SU-DHL-6 (cell line): Measurements from ENCODE around the gene RBM20.

ENCODE experiments used
- CTCF ChIP-seq: fragments of 200-600 bp; sonication (generic); IDR thresholded peaks from one replicate; pipeline ENCODE4 v1.5.1; 2017; ENCODE audit warnings: antibody characterized with exemption, mild to moderate bottlenecking, low read length, moderate library complexity; ENCODE audit not compliant: insufficient read depth, poor library complexity, severe bottlenecking
- EZH2phosphoT487 ChIP-seq: fragments of 200-600 bp; sonication (generic), shearing (Covaris generic); conservative IDR thresholded peaks from 2 replicates; pipeline ENCODE4 v1.6.1; 2018; ENCODE audit warnings: mild to moderate bottlenecking, antibody characterized with exemption, low read length, moderate library complexity, mixed read lengths

GRCh38 chr10:110659558-110659957 lies 15.4 kb downstream of the RBM20 start:
- TF ChIP-seq CTCF: no peak
- no peak for TF ChIP-seq EZH2phosphoT487
